Rectal smooth muscle tissue (tissue), 1 donor: ENCODE results near the gene NCKAP5.

Source experiments
- H3K27ac ChIP-seq: one replicate; pipeline ENCODE4 v1.7.0; 2013; ENCODE audit warnings: low read depth, low read length, inconsistent platforms
- H3K27me3 ChIP-seq: one replicate; pipeline ENCODE4 v1.7.0; 2013; ENCODE audit warnings: low read length; ENCODE audit not compliant: control insufficient read depth, insufficient read depth
- H3K36me3 ChIP-seq: one replicate; pipeline ENCODE4 v1.7.0; 2013; ENCODE audit warnings: low read length; ENCODE audit not compliant: control insufficient read depth, insufficient read depth
- H3K4me1 ChIP-seq: one replicate; pipeline ENCODE4 v1.7.0; 2013; ENCODE audit warnings: low read length; ENCODE audit not compliant: control insufficient read depth, insufficient read depth
- H3K4me3 ChIP-seq: one replicate; pipeline ENCODE4 v1.7.0; 2013; ENCODE audit warnings: low read length
- H3K9ac ChIP-seq: one replicate; pipeline ENCODE4 v1.7.0; 2013; ENCODE audit warnings: low read length

NCKAP5 gene

GRCh38 chr2:133500917-133501316 lies 67.3 kb downstream of the NCKAP5 start:
- no peaks in the 10 kb centered on the region for H3K27me3 ChIP-seq
- H3K4me3 ChIP-seq, result no peak overlapping the region
- no peaks in the 10 kb centered on the region for H3K4me1 ChIP-seq
- H3K9ac ChIP-seq, result no peak overlapping the region
- no peaks in the 10 kb centered on the region for H3K36me3 ChIP-seq
- no peak overlapping the region for H3K27ac ChIP-seq

DNA sequence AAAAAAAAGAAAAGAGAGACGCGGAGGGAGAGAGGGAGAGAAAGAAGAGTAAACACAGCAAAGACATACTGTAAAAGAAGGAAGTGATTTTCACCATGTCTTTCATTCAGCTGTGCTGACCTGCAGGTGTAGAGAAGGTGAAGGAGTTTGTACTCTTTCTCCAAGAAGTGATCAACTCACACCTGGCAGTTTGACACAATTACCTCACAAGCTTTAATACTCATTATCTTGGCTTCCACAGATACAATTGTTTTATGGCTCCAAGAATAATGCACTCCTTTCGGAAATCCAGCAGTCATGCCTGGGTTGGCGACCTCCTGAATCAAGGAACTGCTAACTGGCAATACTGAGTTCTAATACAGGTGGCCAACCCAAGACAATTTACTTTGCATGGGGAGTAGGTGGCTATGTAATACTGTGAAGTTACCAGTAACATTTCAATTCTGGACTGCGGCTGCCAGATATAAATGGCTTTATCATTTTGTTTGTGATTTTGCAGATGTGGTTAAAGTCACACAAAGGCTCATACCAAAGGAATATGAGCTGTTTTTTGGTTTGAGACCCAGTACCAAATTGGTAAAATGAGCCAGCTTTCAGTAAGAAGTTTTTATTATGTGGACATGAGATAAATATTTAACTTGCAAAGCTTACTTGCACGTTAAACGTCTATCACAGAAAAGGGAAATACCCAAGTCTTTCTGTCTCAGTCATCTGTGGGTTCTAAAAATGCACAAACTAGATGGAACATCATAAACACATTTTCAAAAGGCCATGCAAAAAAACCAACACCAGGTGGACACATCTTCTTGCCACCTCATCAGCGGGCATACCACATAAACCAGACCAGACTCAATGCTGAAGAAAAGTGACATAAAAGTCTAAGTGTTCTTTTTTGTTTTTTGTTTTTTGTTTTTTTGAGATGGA lies 69.3 kb downstream of the NCKAP5 start:
- Histone ChIP-seq H3K9ac (no peak overlapping the region), H3K4me1 (no peaks in the 10 kb centered on the region), H3K36me3 (no peaks in the 10 kb centered on the region), H3K27ac (no peak overlapping the region), H3K4me3 (no peak overlapping the region), H3K27me3 (no peaks in the 10 kb centered on the region)

DNA sequence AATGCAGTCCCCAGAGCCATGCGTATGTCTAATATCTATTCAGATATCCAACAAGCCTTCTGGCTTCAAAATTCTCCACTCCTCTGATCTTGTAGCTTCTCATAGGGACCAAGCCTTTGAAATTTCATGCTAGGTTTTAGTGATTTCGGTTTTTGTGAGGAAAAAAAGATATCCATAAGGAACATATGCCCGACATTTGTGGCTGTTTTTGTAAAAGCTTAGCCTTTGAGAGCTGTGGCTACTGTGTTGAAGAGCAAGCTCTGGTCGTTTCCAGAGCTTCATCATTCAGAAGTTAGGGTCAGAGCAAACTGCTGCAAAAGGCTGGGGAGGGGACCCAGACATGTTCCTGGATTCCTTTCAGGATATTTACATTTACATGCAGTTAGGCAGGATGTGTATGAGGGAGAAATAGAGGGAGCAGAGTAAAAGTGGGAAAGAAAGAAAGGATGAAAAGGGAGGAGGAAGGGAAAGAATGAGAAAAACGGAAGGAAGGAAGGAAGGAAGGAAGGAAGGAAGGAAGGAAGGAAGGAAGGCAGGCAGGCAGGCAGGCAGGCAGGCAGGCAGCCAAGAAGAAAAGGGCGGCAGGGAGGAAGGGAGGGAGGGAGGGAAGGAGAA lies 70.2 kb downstream of the NCKAP5 start:
- H3K4me1 ChIP-seq, result no peaks in the 10 kb centered on the region
- no peaks in the 10 kb centered on the region for H3K27me3 ChIP-seq
- no peak overlapping the region for H3K4me3 ChIP-seq
- no peak overlapping the region for H3K9ac ChIP-seq
- no peak overlapping the region for H3K27ac ChIP-seq
- no peaks in the 10 kb centered on the region for H3K36me3 ChIP-seq

DNA sequence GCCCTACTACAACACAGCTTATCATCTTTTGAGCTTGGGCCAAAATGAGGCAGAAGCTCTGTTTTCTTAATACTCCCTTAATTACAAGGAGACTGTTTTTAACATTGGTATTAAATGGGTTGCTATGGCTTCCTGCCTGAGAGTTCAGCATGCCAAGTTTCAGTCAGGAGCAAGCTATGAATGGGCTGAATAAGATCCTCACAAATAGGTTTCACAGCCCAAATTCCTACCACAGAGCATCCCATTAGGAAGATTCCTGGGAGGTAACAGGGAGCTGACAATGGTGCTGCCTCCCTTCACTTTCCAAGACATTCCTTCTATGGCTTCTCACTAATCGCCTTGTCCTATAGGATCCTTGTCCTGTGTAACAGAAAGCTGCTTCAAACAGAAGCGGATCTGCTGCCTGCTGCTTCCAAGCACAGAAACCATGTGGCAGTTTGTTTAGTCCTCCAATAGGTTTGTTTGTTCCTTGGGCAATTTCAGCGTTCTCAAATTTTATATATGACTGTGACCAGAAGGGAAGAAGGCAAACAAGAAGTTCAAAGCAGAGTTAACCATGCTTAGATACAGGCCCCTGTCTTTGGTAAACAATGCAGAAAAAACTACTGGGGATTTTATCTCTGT lies 70.9 kb downstream of the NCKAP5 start:
- Histone ChIP-seq H3K36me3 (no peaks in the 10 kb centered on the region), H3K27ac (no peak overlapping the region), H3K9ac (no peak overlapping the region), H3K27me3 (no peaks in the 10 kb centered on the region), H3K4me1 (no peaks in the 10 kb centered on the region), H3K4me3 (no peak overlapping the region)

DNA sequence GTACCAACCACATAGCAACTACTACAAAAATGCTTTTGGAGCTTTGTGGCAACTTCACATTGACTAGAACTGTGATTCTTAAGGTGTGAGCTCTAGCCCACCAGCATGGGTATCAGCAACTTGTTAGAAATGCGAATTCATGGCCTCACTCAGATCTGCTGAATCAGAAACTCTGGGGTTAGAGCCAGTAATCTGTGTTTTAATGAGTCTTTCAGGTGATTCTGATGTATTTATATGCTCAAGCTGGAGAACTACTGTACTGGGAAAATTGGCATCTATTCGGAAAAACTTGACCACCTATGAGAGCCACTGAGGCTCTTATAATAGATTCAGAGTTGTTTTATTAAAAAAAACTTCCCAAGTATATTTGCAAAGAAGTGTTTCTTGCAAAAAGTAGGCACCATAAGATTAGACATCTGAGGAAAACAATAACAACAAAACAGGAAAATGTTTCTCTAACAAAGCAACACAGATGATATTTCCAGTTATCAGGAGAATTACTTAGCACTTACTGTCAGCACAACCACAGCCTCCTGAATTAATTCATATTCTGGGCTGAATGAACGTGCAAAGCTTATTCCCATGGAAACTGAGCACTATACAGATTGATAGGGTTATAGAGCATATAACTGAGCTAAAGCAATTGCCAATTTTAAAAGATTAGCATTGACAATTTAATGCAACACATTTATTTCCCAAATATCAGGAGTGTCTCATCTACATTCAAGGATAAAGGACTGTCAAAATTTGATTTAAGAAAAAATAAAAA lies 71.6 kb downstream of the NCKAP5 start:
- H3K9ac ChIP-seq, result no peak overlapping the region
- H3K4me3 ChIP-seq, result no peak overlapping the region
- H3K27ac ChIP-seq, result no peak overlapping the region
- H3K27me3 ChIP-seq, result no peaks in the 10 kb centered on the region
- H3K4me1 ChIP-seq, result no peaks in the 10 kb centered on the region
- H3K36me3 ChIP-seq, result no peaks in the 10 kb centered on the region

- Histone ChIP-seq H3K9ac (no peak overlapping the region), H3K36me3 (no peaks in the 10 kb centered on the region), H3K4me1 (no peaks in the 10 kb centered on the region), H3K27me3 (no peaks in the 10 kb centered on the region), H3K4me3 (no peak overlapping the region), H3K27ac (no peak overlapping the region)
These were observed 73.0 kb downstream of the NCKAP5 start for GRCh38 chr2:133495226-133495625.

DNA sequence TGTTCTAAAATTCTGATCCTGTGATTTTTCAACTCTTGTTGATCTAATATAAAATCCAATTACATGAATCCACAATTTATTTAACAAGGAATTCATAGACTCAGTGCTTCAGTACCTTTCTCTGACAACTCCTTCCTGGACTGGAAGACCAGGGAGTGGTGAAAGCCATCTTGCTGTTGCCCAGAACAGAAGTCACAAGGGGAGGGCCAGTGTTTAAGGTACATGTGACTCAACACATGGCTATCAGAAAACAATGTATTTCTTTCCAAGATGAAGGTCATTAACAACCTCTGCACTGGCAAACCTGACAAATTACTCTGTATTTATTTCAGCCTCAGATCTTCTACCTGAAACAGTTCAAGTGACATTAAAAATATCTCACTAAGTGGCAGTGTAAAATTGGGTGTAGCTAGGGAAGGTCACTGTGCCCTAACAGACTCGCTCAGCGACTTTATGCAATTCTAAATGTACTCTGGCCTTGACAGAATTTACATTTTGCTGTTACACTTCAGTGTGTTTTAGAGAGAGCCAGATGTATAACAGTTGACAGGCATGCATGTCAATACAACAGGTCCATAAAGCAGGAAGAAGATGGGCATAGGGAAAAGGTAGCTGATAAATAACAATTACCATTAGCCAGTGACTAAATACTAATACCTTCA lies 75.4 kb downstream of the NCKAP5 start:
- H3K27ac ChIP-seq, result no peak overlapping the region
- no peak overlapping the region for H3K9ac ChIP-seq
- H3K4me1 ChIP-seq, result no peaks in the 10 kb centered on the region
- H3K36me3 ChIP-seq, result no peaks in the 10 kb centered on the region
- no peaks in the 10 kb centered on the region for H3K27me3 ChIP-seq
- no peak overlapping the region for H3K4me3 ChIP-seq

DNA sequence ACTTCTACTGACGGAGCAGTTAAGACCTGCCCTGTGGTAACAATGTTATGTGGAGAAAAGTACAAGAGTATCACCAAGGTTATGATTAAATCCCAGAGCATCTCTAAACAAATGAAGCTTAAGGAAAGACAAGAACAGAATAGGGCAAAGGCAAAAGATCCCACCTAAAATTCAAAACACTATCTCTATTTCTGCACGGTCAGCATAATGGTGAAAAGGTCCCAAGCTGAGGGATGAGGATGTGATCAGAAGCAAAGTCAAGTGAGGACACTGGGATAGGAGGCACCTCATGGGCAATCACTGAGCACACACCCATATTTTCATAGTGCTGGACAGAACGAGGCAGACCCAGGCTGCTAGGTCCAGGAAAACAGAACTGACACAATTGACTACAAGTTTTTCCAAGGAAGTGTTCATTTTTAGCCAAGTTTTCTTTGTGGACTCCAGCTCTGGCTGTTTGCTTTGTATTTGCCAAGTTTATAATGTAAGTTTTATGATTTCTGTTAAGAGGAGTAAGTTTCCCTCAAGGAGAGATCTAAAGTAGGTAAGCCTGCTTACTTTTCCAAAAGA lies 77.8 kb downstream of the NCKAP5 start:
- H3K9ac ChIP-seq, result no peak overlapping the region
- no peak overlapping the region for H3K27ac ChIP-seq
- H3K27me3 ChIP-seq, result no peaks in the 10 kb centered on the region

GRCh38 chr2:133489641-133490410 lies 78.4 kb downstream of the NCKAP5 start:
- H3K9ac ChIP-seq, result no peak overlapping the region
- H3K27ac ChIP-seq, result no peak overlapping the region
- no peaks in the 10 kb centered on the region for H3K36me3 ChIP-seq
- H3K4me3 ChIP-seq, result no peak overlapping the region
- no peaks in the 10 kb centered on the region for H3K27me3 ChIP-seq
- no peaks in the 10 kb centered on the region for H3K4me1 ChIP-seq

More for the DNA sequence above, 77.8 kb downstream of the NCKAP5 start:
- H3K36me3 ChIP-seq, result no peaks in the 10 kb centered on the region
- H3K4me1 ChIP-seq, result no peaks in the 10 kb centered on the region
- H3K4me3 ChIP-seq, result no peak overlapping the region

- no peaks in the 10 kb centered on the region for H3K27me3 ChIP-seq
- H3K27ac ChIP-seq, result no peak overlapping the region
- no peaks in the 10 kb centered on the region for H3K36me3 ChIP-seq
- no peaks in the 10 kb centered on the region for H3K4me1 ChIP-seq
- no peak overlapping the region for H3K9ac ChIP-seq
- no peak overlapping the region for H3K4me3 ChIP-seq
These were observed 79.1 kb downstream of the NCKAP5 start for GRCh38 chr2:133489146-133489545.

GRCh38 chr2:133486771-133487191 lies 81.5 kb downstream of the NCKAP5 start:
- Histone ChIP-seq H3K4me3 (no peak overlapping the region), H3K27ac (no peak overlapping the region), H3K27me3 (no peaks in the 10 kb centered on the region), H3K4me1 (no peaks in the 10 kb centered on the region), H3K36me3 (no peaks in the 10 kb centered on the region), H3K9ac (no peak overlapping the region)
